ENCODE measurements around the gene TMPRSS12.

DNA sequence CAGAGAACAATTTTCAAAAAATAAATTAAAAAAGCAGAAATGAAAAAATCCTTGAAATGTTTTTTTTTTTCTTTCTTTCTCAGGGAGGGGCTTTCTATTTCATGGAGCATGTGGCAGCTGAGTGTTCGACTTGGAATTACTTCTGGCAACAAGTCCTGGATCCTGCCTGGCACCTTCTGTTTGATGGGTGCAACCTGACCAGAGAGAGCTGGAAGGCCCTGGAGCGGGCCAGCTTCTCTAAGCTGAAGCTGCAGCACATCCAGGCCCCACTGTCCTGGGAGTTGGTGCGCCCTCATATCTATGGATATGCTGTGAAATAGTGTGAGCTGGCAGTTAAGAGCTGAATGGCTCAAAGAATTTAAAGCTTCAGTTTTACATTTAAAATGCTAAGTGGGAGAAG is 87.1 kb downstream of the TMPRSS12 start:
- TF ChIP-seq, protein P1, sequence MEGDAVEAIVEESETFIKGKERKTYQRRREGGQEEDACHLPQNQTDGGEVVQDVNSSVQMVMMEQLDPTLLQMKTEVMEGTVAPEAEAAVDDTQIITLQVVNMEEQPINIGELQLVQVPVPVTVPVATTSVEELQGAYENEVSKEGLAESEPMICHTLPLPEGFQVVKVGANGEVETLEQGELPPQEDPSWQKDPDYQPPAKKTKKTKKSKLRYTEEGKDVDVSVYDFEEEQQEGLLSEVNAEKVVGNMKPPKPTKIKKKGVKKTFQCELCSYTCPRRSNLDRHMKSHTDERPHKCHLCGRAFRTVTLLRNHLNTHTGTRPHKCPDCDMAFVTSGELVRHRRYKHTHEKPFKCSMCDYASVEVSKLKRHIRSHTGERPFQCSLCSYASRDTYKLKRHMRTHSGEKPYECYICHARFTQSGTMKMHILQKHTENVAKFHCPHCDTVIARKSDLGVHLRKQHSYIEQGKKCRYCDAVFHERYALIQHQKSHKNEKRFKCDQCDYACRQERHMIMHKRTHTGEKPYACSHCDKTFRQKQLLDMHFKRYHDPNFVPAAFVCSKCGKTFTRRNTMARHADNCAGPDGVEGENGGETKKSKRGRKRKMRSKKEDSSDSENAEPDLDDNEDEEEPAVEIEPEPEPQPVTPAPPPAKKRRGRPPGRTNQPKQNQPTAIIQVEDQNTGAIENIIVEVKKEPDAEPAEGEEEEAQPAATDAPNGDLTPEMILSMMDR (conservative IDR thresholded peaks at IDR 0.05; ENCODE audit: low read depth, low read length), result no peak
- no peak for TF ChIP-seq EZH2 (IDR thresholded peaks at IDR 0.05; ENCODE audit: borderline replicate concordance, low read depth, low read length, poor library complexity, severe bottlenecking)
